K562 (cell line): ENCODE measurements around the gene BIRC7. TPM values are rescaled to one million over a fixed set of nuclear protein-coding genes. Genes with fewer than 3 reads are reported as not detected.

Experiments used
- ATAC-seq: fragments of 200-7000 bp; cut with Tn5 transposase; 3 replicates; pipeline ENCODE4 v1.9.1; 2020; ENCODE audit warnings: moderate library complexity
- Bru-seq: library from RNA; stranded (reverse); fragments of 400-500 nt; gene quantifications from one replicate; lab custom pipeline; 2021; lab: Mats Ljungman, UMichigan
- BruChase-seq, 2 experiments: library from RNA; stranded (reverse); fragments of 400-500 nt; gene quantifications; one replicate each; lab custom pipeline; 2021; lab: Mats Ljungman, UMichigan
- BruUV-seq: library from RNA; stranded (reverse); fragments of 400-500 nt; replicated peaks from 2 replicates; lab custom pipeline; 2021; lab: Mats Ljungman, UMichigan
- CTCF ChIA-PET: fragments of 300-600 bp; formaldehyde crosslinking; extraction: SDS; loops from one replicate; lab custom pipeline; 2021; ENCODE audit warnings: low intra/inter-chr PET ratio; lab: Yijun Ruan, JAX
- POLR2A ChIA-PET: fragments of 300-600, 350-650 bp; sonication (Branson Sonifier 250); formaldehyde crosslinking; extraction: SDS; loops from one replicate; lab custom pipeline; 2021; ENCODE audit warnings: antibody characterized with exemption, inconsistent platforms; lab: Yijun Ruan, JAX
- DNase-seq, 4 experiments: peaks; one replicate each; pipeline versions ENCODE4 v3.0.0 to v3.0.0-alpha.2; 2011 to 2018; ENCODE audit warnings: low spot score in 3 of 4, mixed read lengths in 3 of 4; ENCODE audit errors: extremely low read depth in 1 of 4
- FAIRE-seq: peaks from 2 replicates; lab custom pipeline; 2011; peaks lifted over from hg19 to GRCh38; lab: Jason Lieb, UNC
- H2AFZ ChIP-seq: 2 replicates; pipeline ENCODE4 v1.6.0; 2011; ENCODE audit warnings: low read depth, low read length, control low read depth, inconsistent platforms
- H3K27ac ChIP-seq: fragments of 200-600 bp; 3 replicates; pipeline ENCODE4 v1.8.0; 2011; ENCODE audit warnings: low read depth, mild to moderate bottlenecking, control low read depth, inconsistent platforms, low read length, moderate library complexity, mixed read lengths; ENCODE audit errors: extremely low read depth
- H3K27me3 ChIP-seq, 2 experiments: fragments of 300-600 bp in 1 of 2; 2 replicates in 1 of 2; 3 replicates in 1 of 2; pipeline versions ENCODE4 v1.6.0 to v1.8.0; 2011; ENCODE audit warnings: inconsistent platforms in 2 of 2, low read length in 2 of 2, mild to moderate bottlenecking in 1 of 2, mixed read lengths in 1 of 2, moderate library complexity in 1 of 2; ENCODE audit not compliant: control insufficient read depth in 2 of 2, insufficient read depth in 2 of 2
- H3K36me3 ChIP-seq: fragments of 300-600 bp; 3 replicates; pipeline ENCODE4 v1.8.0; 2011; ENCODE audit warnings: mild to moderate bottlenecking, low read length, inconsistent platforms; ENCODE audit not compliant: control insufficient read depth, insufficient read depth
- H3K4me1 ChIP-seq, 2 experiments: fragments of 200-600 bp in 1 of 2; replicated peaks in 1 of 2; 2 replicates in 1 of 2; 3 replicates in 1 of 2; pipeline versions ENCODE4 v1.5.1 to v1.8.0; 2011; ENCODE audit warnings: inconsistent platforms in 2 of 2, low read length in 2 of 2, mild to moderate bottlenecking in 1 of 2, mixed read lengths in 1 of 2, moderate library complexity in 1 of 2; ENCODE audit not compliant: control insufficient read depth in 2 of 2, insufficient read depth in 2 of 2
- H3K4me2 ChIP-seq: 2 replicates; pipeline ENCODE4 v1.6.1; 2011; ENCODE audit warnings: low read length, control low read depth, inconsistent platforms, mixed read lengths; ENCODE audit not compliant: insufficient read depth
- H3K4me3 ChIP-seq: fragments of 200-600 bp; sonication (generic), shearing (Covaris generic); 2 replicates; pipeline ENCODE4 v1.5.1; 2016; ENCODE audit warnings: control low read depth, inconsistent platforms
- H3K79me2 ChIP-seq: fragments of 200-600 bp; 3 replicates; pipeline ENCODE4 v1.8.0; 2011; ENCODE audit warnings: low read length, inconsistent platforms; ENCODE audit not compliant: control insufficient read depth, insufficient read depth
- H3K9ac ChIP-seq, 2 experiments: 2 replicates each; pipeline versions ENCODE4 v1.6.0 to v1.6.1; 2011; ENCODE audit warnings: low read depth in 2 of 2, low read length in 2 of 2, control low read depth in 1 of 2, inconsistent platforms in 1 of 2, mild to moderate bottlenecking in 1 of 2, mixed read lengths in 1 of 2; ENCODE audit not compliant: insufficient read depth in 1 of 2
- H3K9me1 ChIP-seq: one replicate; pipeline ENCODE4 v1.6.0; 2011; ENCODE audit warnings: inconsistent platforms, mild to moderate bottlenecking, low read length, moderate library complexity; ENCODE audit not compliant: control insufficient read depth, insufficient read depth
- H3K9me3 ChIP-seq: replicated peaks from 2 replicates; pipeline ENCODE4 v1.5.1; 2011; ENCODE audit warnings: low read depth, low read length, inconsistent platforms; ENCODE audit not compliant: control insufficient read depth, insufficient read depth
- H4K20me1 ChIP-seq: replicated peaks from 2 replicates; pipeline ENCODE4 v1.6.1; 2011; ENCODE audit warnings: low read length, inconsistent platforms, mixed read lengths; ENCODE audit not compliant: control insufficient read depth, insufficient read depth
- CBFA2T2 ChIP-seq: fragments of 450-650 bp; conservative IDR thresholded peaks from 2 replicates; pipeline ENCODE4 v1.6.1; 2017; ENCODE audit warnings: mild to moderate bottlenecking
- CXXC5 ChIP-seq: fragments of 250-450 bp; sonication (Bioruptor Pico); IDR thresholded peaks from 2 replicates; pipeline ENCODE4 v1.8.0; 2022; ENCODE audit warnings: inconsistent platforms, mild to moderate bottlenecking, moderate library complexity
- DPF2 ChIP-seq: fragments of 450-650 bp; IDR thresholded peaks from 2 replicates; pipeline ENCODE4 v1.6.1; 2016
- ESRRA ChIP-seq: fragments of 450-650 bp; IDR thresholded peaks from 2 replicates; pipeline ENCODE4 v1.6.1; 2014; ENCODE audit warnings: low read depth, mild to moderate bottlenecking, moderate library complexity, borderline replicate concordance
- HDAC1 ChIP-seq, 2 experiments: fragments of 450-650 bp; IDR thresholded peaks; 2 replicates each; pipeline ENCODE4 v1.6.1; 2016 to 2017; ENCODE audit warnings: inconsistent platforms in 1 of 2, mild to moderate bottlenecking in 1 of 2, moderate library complexity in 1 of 2
- HDGF ChIP-seq: fragments of 450-650 bp; IDR thresholded peaks from 2 replicates; pipeline ENCODE4 v1.6.1; 2016
- HINFP ChIP-seq: fragments of 450-650 bp; conservative IDR thresholded peaks from 2 replicates; pipeline ENCODE4 v1.6.1; 2016; ENCODE audit warnings: missing genetic modification characterization, low read depth, mild to moderate bottlenecking, control low read depth, missing compliant biosample characterization
- LCOR ChIP-seq: sonication (generic); formaldehyde crosslinking; IDR thresholded peaks from 2 replicates; pipeline ENCODE4 v1.8.0; 2022; ENCODE audit warnings: mild to moderate bottlenecking, missing genetic modification reagents
- NR2C1 ChIP-seq, 2 experiments: fragments of 450-650 bp; IDR thresholded peaks; 2 replicates each; pipeline ENCODE4 v1.6.1; 2017; ENCODE audit warnings: mild to moderate bottlenecking in 2 of 2, antibody characterized with exemption in 1 of 2, inconsistent platforms in 1 of 2, missing compliant biosample characterization in 1 of 2, missing genetic modification characterization in 1 of 2
- PPARD ChIP-seq: fragments of 250-450 bp; sonication (Bioruptor Pico); IDR thresholded peaks from 2 replicates; pipeline ENCODE4 v1.8.0; 2022; ENCODE audit warnings: inconsistent platforms, mild to moderate bottlenecking, moderate library complexity
- PYGO2 ChIP-seq: fragments of 450-650 bp; IDR thresholded peaks from 2 replicates; pipeline ENCODE4 v1.6.1; 2016; ENCODE audit warnings: mild to moderate bottlenecking, missing genetic modification characterization, moderate library complexity, missing compliant biosample characterization
- RAD51 ChIP-seq: fragments of 450-650 bp; IDR thresholded peaks from 2 replicates; pipeline ENCODE4 v1.7.1; 2016; ENCODE audit warnings: low read depth, mild to moderate bottlenecking, borderline replicate concordance
- TARDBP ChIP-seq: fragments of 450-650 bp; IDR thresholded peaks from 2 replicates; pipeline ENCODE4 v1.6.1; 2016
- USF2 ChIP-seq: sonication (generic); formaldehyde crosslinking; IDR thresholded peaks from 2 replicates; pipeline ENCODE4 v1.5.0; 2020; ENCODE audit warnings: missing genetic modification reagents
- ZFP30 ChIP-seq: fragments of 250-450 bp; sonication (Bioruptor Pico); IDR thresholded peaks from 2 replicates; pipeline ENCODE4 v1.8.0; 2022; ENCODE audit warnings: moderate library complexity, mild to moderate bottlenecking, inconsistent platforms, borderline replicate concordance
- ZNF551 ChIP-seq: fragments of 250-450 bp; sonication (Bioruptor Pico); IDR thresholded peaks from 2 replicates; pipeline ENCODE4 v1.5.0; 2021; ENCODE audit warnings: mild to moderate bottlenecking, moderate library complexity
- ZNF778 ChIP-seq: fragments of 450-650 bp; formaldehyde crosslinking; IDR thresholded peaks from 2 replicates; pipeline ENCODE4 v1.4.0; 2020; ENCODE audit warnings: mild to moderate bottlenecking, moderate library complexity
- ZNF785 ChIP-seq: fragments of 250-450 bp; sonication (Bioruptor Pico); IDR thresholded peaks from 2 replicates; pipeline ENCODE4 v1.4.0; 2020; ENCODE audit warnings: mild to moderate bottlenecking
- WGBS: fragments of 100-300 bp; shearing (Covaris generic); methylation state at CpG from one replicate; pipeline ENCODE4 v1.1.6; 2016; ENCODE audit warnings: low coverage, mixed read lengths; ENCODE audit not compliant: insufficient coverage; ENCODE audit errors: missing lambda C conversion rate; 5-methylcytosine and 5-hydroxymethylcytosine counted together
- in situ Hi-C: fragments of 300-500 bp; cut with MboI; formaldehyde crosslinking; loops from 4 replicates; pipeline ENCODE4 v1.15.0; 2018; ENCODE audit warnings: inconsistent platforms, mixed read lengths
- intact Hi-C: fragments of 100-400 bp; cut with micrococcal nuclease; formaldehyde crosslinking; loops from 2 replicates; pipeline ENCODE4 v1.14.2; 2022
- long read RNA-seq, 3 experiments: library from polyadenylated mRNA in 2 of 3; library from RNA in 1 of 3; unstranded in 2 of 3; stranded (forward) in 1 of 3; transcript quantifications; one replicate each; pipeline ENCODE4 v2.0.0, GENCODE V29; 2019 to 2022
- polyA minus RNA-seq, 3 experiments: library from RNA; depleted of rRNA, polyadenylated mRNA; stranded (reverse); fragments of >200 nt; gene quantifications; 2 replicates each; pipeline ENCODE4 v1.2.3, GENCODE V29; 2011
- polyA plus RNA-seq, 8 experiments: library from polyadenylated mRNA; depleted of rRNA in 4 of 8; stranded (reverse) in 5 of 8; unstranded in 3 of 8; fragments of >200 nt; fragmentation: Nextera tagmentation in 2 of 8; fragmentation: Illumina TruSeq in 1 of 8; extraction: Ambion mirVana in 2 of 8; extraction: Trizol in 1 of 8; gene quantifications; 2 replicates each; pipeline versions ENCODE4 v1.2.1 to v1.2.3, GENCODE V29; 2011 to 2014; ENCODE audit warnings: inconsistent platforms in 1 of 8, missing spikeins in 1 of 8
- total RNA-seq, 7 experiments: library from RNA; depleted of rRNA in 6 of 7; stranded (reverse); fragments of >200 nt in 6 of 7; fragmentation: Illumina TruSeq in 2 of 7; extraction: Trizol in 2 of 7; gene quantifications; 2 replicates each; pipeline versions ENCODE4 v1.2.1 to v1.2.3, GENCODE V29; 2011 to 2021; ENCODE audit warnings: low replicate concordance in 1 of 7

The BIRC7 gene
- 0.51 and 0.74 TPM in 2 replicates for total RNA-seq (2011; cell fraction: chromatin; rRNA removed; ENCODE audit: low replicate concordance)
- total RNA-seq (2011; cell fraction: nucleolus; rRNA removed): 1.3 and 1.4 TPM in 2 replicates
- total RNA-seq (2011; cell fraction: nucleoplasm; rRNA removed): 0.46 and 0.88 TPM in 2 replicates
- not detected in 2 replicates for total RNA-seq (2014; rRNA removed)
- total RNA-seq (2014; rRNA removed; fragmentation: Illumina TruSeq; extraction: Trizol): not detected in 2 replicates
- 0.14 TPM in 1 of 2 replicates, not detected in the other for total RNA-seq (2015; rRNA removed; fragmentation: Illumina TruSeq; extraction: Trizol)
- total RNA-seq (2021): 0.18 and 0.27 TPM in 2 replicates
- polyA plus RNA-seq (2011; rRNA removed): 0.14 and 0.24 TPM in 2 replicates
- polyA plus RNA-seq (2011; cell fraction: cytosol; rRNA removed): 0.12 and 0.88 TPM in 2 replicates
- polyA plus RNA-seq (2011; cell fraction: nucleus; rRNA removed): 1.5 and 2.8 TPM in 2 replicates
- 0.18 and 0.68 TPM in 2 replicates for polyA plus RNA-seq (2012)
- not detected in 2 replicates for polyA plus RNA-seq (2014; fragmentation: Illumina TruSeq; extraction: Trizol)
- not detected for polyA plus RNA-seq (2014; fragmentation: Nextera tagmentation; extraction: Ambion mirVana)
- 0.16 and 0.19 TPM in 2 replicates for polyA plus RNA-seq (2014; rRNA removed)
- polyA minus RNA-seq (2011; rRNA and poly(A)+ RNA removed): not detected in 2 replicates
- not detected in 2 replicates for polyA minus RNA-seq (2011; cell fraction: cytosol; rRNA and poly(A)+ RNA removed)
- 0.44 and 0.81 TPM in 2 replicates for polyA minus RNA-seq (2011; cell fraction: nucleus; rRNA and poly(A)+ RNA removed)
- not detected for Bru-seq, nascent RNA
- BruChase-seq, experiment 1, labeled RNA remaining after a 2-hour chase: not detected
- BruChase-seq, experiment 2, labeled RNA remaining after a 6-hour chase: not detected
- long read RNA-seq, experiment 1: 0 reads
- long read RNA-seq, experiment 2: 0 reads
- long read RNA-seq, experiment 3: 0 reads

GRCh38 chr20:63235399-63235983 lies at the start of gene BIRC7:
TSS of gene BIRC7 (plus strand) at chr20:63235905. CDS start at chr20:63236097, 192 bp downstream.
- intact Hi-C loops (no loop called here), in situ Hi-C loops (no loop called here)
- peaks cover 0 to 43% of the 10 kb centered on the region in 2 experiments; a peak in 3 of 5 replicates for H3K4me1 ChIP-seq
- H3K4me2 ChIP-seq: no peak within 1 kb of the TSS
- no peaks in the 10 kb centered on the region for H3K9me1 ChIP-seq
- peaks cover 26 to 51% of the 10 kb centered on the region in 2 experiments; a peak in 4 of 5 replicates for H3K27me3 ChIP-seq
- peak within 1 kb of the TSS in 1 of 2 experiments; percentile 45; a peak in 2 of 4 replicates for H3K9ac ChIP-seq
- ATAC-seq (peak; percentile 23; the same call in 2 of the 3 replicates), FAIRE-seq (peak; percentile 42), DNase-seq (peak; percentile 43 to 68 (median 46))
- no peaks in the 10 kb centered on the region for H3K36me3 ChIP-seq
- no TSS peak for BruUV-seq
- H4K20me1 ChIP-seq: 0 out of 2 replicates have a peak, but pooled peaks cover 3% of the 10 kb centered on the region
- WGBS: 17% methylated on average over 12 of the region's 17 CpGs
- CTCF ChIA-PET: no interaction called here
- H3K27ac ChIP-seq: no peak within 1 kb of the TSS
- H2AFZ ChIP-seq: no peak within 1 kb of the TSS
- no peaks in the 10 kb centered on the region for H3K79me2 ChIP-seq
- POLR2A ChIA-PET: interaction anchor here (0.7 to 1.8 kb wide), 3 partner anchors 10 to 13 kb away, joined by 3 to 8 read pairs (median 5); no protein-coding TSS in a partner anchor
- H3K4me3 ChIP-seq: no peak within 1 kb of the TSS
- no peaks in the 10 kb centered on the region for H3K9me3 ChIP-seq
- TF ChIP-seq TARDBP: no peak
- no peak for TF ChIP-seq PPARD
- no peak for TF ChIP-seq HINFP
- TF ChIP-seq ZNF551 (CRISPR knock-in tag): no peak
- no peak; the same call in 1 of the 2 replicates for TF ChIP-seq NR2C1 (IDR thresholded peaks at IDR 0.05)
- peak; percentile 67 for TF ChIP-seq NR2C1 (tag; IDR thresholded peaks at IDR 0.05)
- TF ChIP-seq LCOR: no peak
- peak; percentile 51 for TF ChIP-seq USF2 (CRISPR knock-in tag)
- TF ChIP-seq HDAC1 (IDR thresholded peaks at IDR 0.05): peak in 1 of 2 experiments; percentile 41; a peak in 1 of 4 replicates
- 0 out of 2 replicates have a peak, but pooled peaks have one; percentile 7 for TF ChIP-seq CXXC5 (CRISPR knock-in tag)
- no peak for TF ChIP-seq ZFP30 (CRISPR knock-in tag)
- no peak for TF ChIP-seq HDGF
- TF ChIP-seq PYGO2 (tag): no peak
- peak; percentile 36; the same call in 1 of the 2 replicates for TF ChIP-seq RAD51
- no peak for TF ChIP-seq ZNF785
- TF ChIP-seq ESRRA: peak; percentile 66; the same call in 1 of the 2 replicates
- no peak for TF ChIP-seq DPF2
- no peak for TF ChIP-seq ZNF778
- TF ChIP-seq CBFA2T2: 0 out of 2 replicates have a peak, but pooled peaks have one; percentile 3
